ENCODE measurements around the gene GIGYF1. TPM values are rescaled to one million over a fixed set of nuclear protein-coding genes. Genes with fewer than 3 reads are reported as not detected.
A peak's percentile ranks its signal among the peaks of the same experiment; 100 is the strongest.

Gene GIGYF1
- total and polyA plus RNA-seq, 9 donors: 7.0 to 93.0 (median 56.1) TPM

GRCh38 chr7:100687751-100688300 lies 6.2 kb downstream of the GIGYF1 start:
- no peak overlapping the region for H3K27ac ChIP-seq

GRCh38 chr7:100687261-100687660 lies 6.8 kb downstream of the GIGYF1 start:
- H3K27me3 ChIP-seq: no peaks in the 10 kb centered on the region
- WGBS, 3 donors: 80 to 87% (median 84%) methylated on average over 22 of the region's 22 CpGs
- H3K4me3 ChIP-seq: no peak overlapping the region
- TF ChIP-seq EP300 (IDR thresholded peaks at IDR 0.05) (no peak), POLR2A (IDR thresholded peaks at IDR 0.05) (no peak), CTCF (IDR thresholded peaks at IDR 0.05) (no peak)
- H3K9me3 ChIP-seq: no peaks in the 10 kb centered on the region
- peaks cover 11% of the 10 kb centered on the region for H3K4me1 ChIP-seq (ENCODE audit: insufficient read depth)
- no peaks in the 10 kb centered on the region for H3K36me3 ChIP-seq
- intact Hi-C loops (cut with DNase I): loop anchor here in 2 of 4 donors (5.0 kb wide), 2 partner anchors 115 to 125 kb away; partner anchors contain the start of gene SAP25 (in 1 of the 2)
- H3K27ac ChIP-seq: no peak overlapping the region
- no peak for DNase-seq

More at GRCh38 chr7:100687751-100688300, 6.2 kb downstream of the GIGYF1 start:
- Histone ChIP-seq H3K36me3 (no peaks in the 10 kb centered on the region), H3K4me3 (no peak overlapping the region), H3K9me3 (no peaks in the 10 kb centered on the region), H3K4me1 (ENCODE audit: insufficient read depth) (peaks cover 14% of the 10 kb centered on the region), H3K27me3 (no peaks in the 10 kb centered on the region)
- intact Hi-C loops (cut with DNase I): loop anchor here in 2 of 4 donors (5.0 kb wide), 2 partner anchors 116 to 126 kb away; partner anchors contain the start of gene SAP25 (in 1 of the 2)
- no peak for TF ChIP-seq EP300 (IDR thresholded peaks at IDR 0.05)
- TF ChIP-seq POLR2A (IDR thresholded peaks at IDR 0.05): no peak
- no peak for TF ChIP-seq CTCF (IDR thresholded peaks at IDR 0.05)
- no peak for DNase-seq
- WGBS, 3 donors: 60 to 65% (median 62%) methylated on average over 25 of the region's 25 CpGs

GRCh38 chr7:100686822-100687211 lies 7.2 kb downstream of the GIGYF1 start:
- DNase-seq: no peak
- TF ChIP-seq EP300 (IDR thresholded peaks at IDR 0.05) (no peak), CTCF (IDR thresholded peaks at IDR 0.05) (no peak), POLR2A (IDR thresholded peaks at IDR 0.05) (no peak)
- H3K36me3 ChIP-seq: no peaks in the 10 kb centered on the region
- H3K27ac ChIP-seq: no peak overlapping the region
- intact Hi-C loops (cut with DNase I): loop anchor here in 2 of 4 donors (5.0 kb wide), 2 partner anchors 115 to 125 kb away; partner anchors contain the start of gene SAP25 (in 1 of the 2)
- no peaks in the 10 kb centered on the region for H3K27me3 ChIP-seq
- H3K4me3 ChIP-seq: no peak overlapping the region
- WGBS, 3 donors: 88 to 90% (median 88%) methylated on average over 17 of the region's 17 CpGs
- H3K9me3 ChIP-seq: no peaks in the 10 kb centered on the region
- H3K4me1 ChIP-seq (ENCODE audit: insufficient read depth): peaks cover 9% of the 10 kb centered on the region

GRCh38 chr7:100686201-100686821 lies 7.7 kb downstream of the GIGYF1 start:
- DNase-seq: peak in 1 of 5 donors; percentile 42
- Histone ChIP-seq H3K27me3 (no peaks in the 10 kb centered on the region), H3K4me3 (no peak overlapping the region), H3K9me3 (no peaks in the 10 kb centered on the region), H3K4me1 (ENCODE audit: insufficient read depth) (peaks cover 7% of the 10 kb centered on the region), H3K27ac (no peak overlapping the region), H3K36me3 (no peaks in the 10 kb centered on the region)
- TF ChIP-seq CTCF (IDR thresholded peaks at IDR 0.05): no peak
- no peak for TF ChIP-seq POLR2A (IDR thresholded peaks at IDR 0.05)
- TF ChIP-seq EP300 (IDR thresholded peaks at IDR 0.05): no peak
- intact Hi-C loops (cut with DNase I): loop anchor here in 2 of 4 donors (5.0 kb wide), 2 partner anchors 114 to 124 kb away; partner anchors contain the start of gene SAP25 (in 1 of the 2)
- WGBS, 3 donors: 72 to 77% (median 75%) methylated on average over 33 of the region's 33 CpGs
